HepG2 (cell line): ENCODE data around the gene EYA2. TPM values are rescaled to one million over a fixed set of nuclear protein-coding genes. Genes with fewer than 3 reads are reported as not detected.

ENCODE experiments used
- ATF1 ChIP-seq: IDR thresholded peaks from 2 replicates; pipeline ENCODE4 v1.6.1; 2016; ENCODE audit warnings: mild to moderate bottlenecking, control low read depth
- CBX2 ChIP-seq, 2 experiments: fragments of 200-600 bp in 1 of 2; sonication (generic); formaldehyde crosslinking in 1 of 2; IDR thresholded peaks; 2 replicates each; pipeline versions ENCODE4 v1.7.0 to v1.8.1; 2018 to 2022; ENCODE audit warnings: low read depth in 2 of 2, low read length in 1 of 2, mild to moderate bottlenecking in 1 of 2, missing genetic modification reagents in 1 of 2
- EP300 ChIP-seq, 3 experiments: sonication (generic) in 1 of 3; formaldehyde crosslinking in 1 of 3; IDR thresholded peaks; 2 replicates each; pipeline versions ENCODE4 v1.5.1 to v1.6.1; 2011 to 2020; ENCODE audit warnings: low read depth in 2 of 3, low read length in 2 of 3, borderline replicate concordance in 1 of 3, improper control_type of control experiment in 1 of 3, mild to moderate bottlenecking in 1 of 3, missing genetic modification reagents in 1 of 3, moderate library complexity in 1 of 3
- FLYWCH1 ChIP-seq: sonication (generic); formaldehyde crosslinking; IDR thresholded peaks from 2 replicates; pipeline ENCODE4 v1.8.1; 2023; ENCODE audit warnings: mild to moderate bottlenecking, missing genetic modification reagents
- GATAD2A ChIP-seq: IDR thresholded peaks from 2 replicates; pipeline ENCODE4 v1.6.1; 2016
- KLF9 ChIP-seq: IDR thresholded peaks from 2 replicates; pipeline ENCODE4 v1.6.1; 2016; ENCODE audit warnings: low read depth
- SNAI1 ChIP-seq: sonication (generic); formaldehyde crosslinking; IDR thresholded peaks from 2 replicates; pipeline ENCODE4 v1.5.0; 2020; ENCODE audit warnings: mild to moderate bottlenecking, missing genetic modification reagents, borderline replicate concordance
- SSRP1 ChIP-seq: IDR thresholded peaks from 2 replicates; pipeline ENCODE4 v1.6.1; 2016; ENCODE audit warnings: control low read depth
- ZFP1 ChIP-seq: IDR thresholded peaks from 2 replicates; pipeline ENCODE4 v1.6.1; 2016
- ZNF670 ChIP-seq: sonication (generic); formaldehyde crosslinking; IDR thresholded peaks from 2 replicates; pipeline ENCODE4 v1.8.0; 2022; ENCODE audit warnings: mild to moderate bottlenecking, missing genetic modification reagents, borderline replicate concordance
- ZSCAN22 ChIP-seq: sonication (generic); formaldehyde crosslinking; IDR thresholded peaks from 2 replicates; pipeline ENCODE4 v1.4.0; 2020; ENCODE audit warnings: mild to moderate bottlenecking, missing genetic modification reagents
- polyA plus RNA-seq, 8 experiments: library from polyadenylated mRNA; depleted of rRNA in 3 of 8; stranded (reverse) in 7 of 8; unstranded in 1 of 8; fragments of >200 nt; fragmentation: Illumina TruSeq in 4 of 8; extraction: Trizol in 4 of 8; gene quantifications; 2 replicates each; pipeline versions ENCODE4 v1.2.1 to v1.2.3, GENCODE V29; 2011 to 2016; ENCODE audit warnings: low read depth in 4 of 8, missing spikeins in 1 of 8, mixed read lengths in 1 of 8; ENCODE audit not compliant: insufficient read depth in 1 of 8
- total RNA-seq, 5 experiments: library from RNA; depleted of rRNA; stranded (reverse); fragments of >200 nt; fragmentation: Illumina TruSeq; extraction: Trizol; gene quantifications; 2 replicates each; pipeline ENCODE4 v1.2.3, GENCODE V29; 2016; ENCODE audit warnings: low read depth in 1 of 5
- TF ChIP-seq, protein P1 (sequence below): sonication (generic); formaldehyde crosslinking; IDR thresholded peaks from 2 replicates; pipeline ENCODE4 v1.4.0; 2020; ENCODE audit warnings: missing genetic modification reagents, mild to moderate bottlenecking, borderline replicate concordance
- TF ChIP-seq, protein P2 (sequence below): sonication (generic); formaldehyde crosslinking; IDR thresholded peaks from 2 replicates; pipeline ENCODE4 v1.5.0; 2020; ENCODE audit warnings: missing genetic modification reagents, mild to moderate bottlenecking, borderline replicate concordance
- TF ChIP-seq, protein P3 (sequence below): sonication (generic); formaldehyde crosslinking; IDR thresholded peaks from 2 replicates; pipeline ENCODE4 v1.8.1; 2022; ENCODE audit warnings: low read depth, mild to moderate bottlenecking, missing genetic modification reagents
- TF ChIP-seq, protein P4 (sequence below): sonication (generic); formaldehyde crosslinking; IDR thresholded peaks from 2 replicates; pipeline ENCODE4 v1.4.0; 2020; ENCODE audit warnings: missing genetic modification reagents
- TF ChIP-seq, protein P5 (sequence below): sonication (generic); formaldehyde crosslinking; IDR thresholded peaks from 2 replicates; pipeline ENCODE4 v1.4.0; 2020; ENCODE audit warnings: mild to moderate bottlenecking, missing genetic modification reagents
- TF ChIP-seq, protein P6 (sequence below): sonication (generic); formaldehyde crosslinking; IDR thresholded peaks from 2 replicates; pipeline ENCODE4 v1.5.0; 2020; ENCODE audit warnings: missing genetic modification reagents

Gene EYA2
- total and polyA plus RNA-seq, 2 of the 13 experiments (the other 11 are each of a cell fraction or from before 2014, with no cell fraction given) = not detected

DNA sequence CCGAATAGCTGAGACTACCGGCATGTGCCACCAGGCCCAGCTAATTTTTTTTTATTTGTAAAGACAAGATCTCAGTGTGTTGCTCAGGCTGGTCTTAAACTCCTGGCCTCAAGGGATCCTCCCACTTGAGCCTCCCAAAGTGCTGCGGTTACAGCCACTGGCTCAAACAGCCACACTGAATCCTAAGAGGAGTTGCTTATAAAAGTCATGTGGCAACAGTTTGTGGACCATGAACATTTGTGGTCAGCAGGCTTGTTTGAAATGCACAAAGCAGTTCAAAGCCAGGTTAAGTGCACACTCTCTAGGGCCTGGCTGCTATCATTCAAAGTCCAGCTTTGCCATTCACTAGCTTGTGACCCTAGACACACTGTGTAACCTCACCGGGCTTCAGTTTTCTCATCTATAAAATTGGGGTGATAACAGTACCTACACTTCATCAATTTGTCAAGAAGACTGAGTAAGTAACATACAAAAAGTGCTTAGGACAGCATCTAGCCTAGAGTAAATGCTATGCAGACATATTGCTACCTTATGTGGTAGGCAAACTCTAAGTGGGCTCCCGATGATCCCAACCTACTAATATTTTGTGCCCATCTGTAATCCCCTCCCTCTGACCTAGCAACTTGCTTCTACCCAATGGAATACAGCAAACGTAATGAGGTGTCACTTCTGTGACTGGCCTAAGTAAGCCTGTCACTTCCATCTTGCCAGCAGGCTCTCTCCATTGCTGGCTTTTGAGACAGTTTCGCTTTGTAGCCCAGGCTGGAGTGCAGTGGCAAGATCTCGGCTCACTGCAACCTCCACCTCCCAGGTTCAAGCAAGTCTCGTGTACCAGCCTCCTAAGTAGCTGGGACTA is 338.9 kb downstream of the EYA2 start (continued):
- TF ChIP-seq, protein P1, sequence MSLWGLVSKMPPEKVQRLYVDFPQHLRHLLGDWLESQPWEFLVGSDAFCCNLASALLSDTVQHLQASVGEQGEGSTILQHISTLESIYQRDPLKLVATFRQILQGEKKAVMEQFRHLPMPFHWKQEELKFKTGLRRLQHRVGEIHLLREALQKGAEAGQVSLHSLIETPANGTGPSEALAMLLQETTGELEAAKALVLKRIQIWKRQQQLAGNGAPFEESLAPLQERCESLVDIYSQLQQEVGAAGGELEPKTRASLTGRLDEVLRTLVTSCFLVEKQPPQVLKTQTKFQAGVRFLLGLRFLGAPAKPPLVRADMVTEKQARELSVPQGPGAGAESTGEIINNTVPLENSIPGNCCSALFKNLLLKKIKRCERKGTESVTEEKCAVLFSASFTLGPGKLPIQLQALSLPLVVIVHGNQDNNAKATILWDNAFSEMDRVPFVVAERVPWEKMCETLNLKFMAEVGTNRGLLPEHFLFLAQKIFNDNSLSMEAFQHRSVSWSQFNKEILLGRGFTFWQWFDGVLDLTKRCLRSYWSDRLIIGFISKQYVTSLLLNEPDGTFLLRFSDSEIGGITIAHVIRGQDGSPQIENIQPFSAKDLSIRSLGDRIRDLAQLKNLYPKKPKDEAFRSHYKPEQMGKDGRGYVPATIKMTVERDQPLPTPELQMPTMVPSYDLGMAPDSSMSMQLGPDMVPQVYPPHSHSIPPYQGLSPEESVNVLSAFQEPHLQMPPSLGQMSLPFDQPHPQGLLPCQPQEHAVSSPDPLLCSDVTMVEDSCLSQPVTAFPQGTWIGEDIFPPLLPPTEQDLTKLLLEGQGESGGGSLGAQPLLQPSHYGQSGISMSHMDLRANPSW (CRISPR knock-in tag) = no peak; the same call in 1 of the 2 replicates
- TF ChIP-seq ATF1 (peak; percentile 52; the same call in 1 of the 2 replicates), CBX2 (IDR thresholded peaks at IDR 0.05; ENCODE audit: low read depth, low read length) (no peak), CBX2 (CRISPR knock-in tag; IDR thresholded peaks at IDR 0.05; ENCODE audit: low read depth) (no peak), ZNF670 (CRISPR knock-in tag) (no peak), ZSCAN22 (CRISPR knock-in tag) (no peak), EP300 (IDR thresholded peaks at IDR 0.05; ENCODE audit: low read depth in 2 of 2, low read length in 2 of 2) (peak; percentile 93 to 97), EP300 (CRISPR knock-in tag; IDR thresholded peaks at IDR 0.05; ENCODE audit: borderline replicate concordance) (peak; percentile 95), FLYWCH1 (CRISPR knock-in tag) (no peak), SSRP1 (CRISPR knock-in tag) (peak; percentile 68; the same call in 1 of the 2 replicates), GATAD2A (CRISPR knock-in tag) (peak; percentile 93), SNAI1 (CRISPR knock-in tag) (no peak), ZFP1 (CRISPR knock-in tag) (no peak), KLF9 (CRISPR knock-in tag) (0 out of 2 replicates have a peak, but pooled peaks have one; percentile 66)
- TF ChIP-seq, protein P2, sequence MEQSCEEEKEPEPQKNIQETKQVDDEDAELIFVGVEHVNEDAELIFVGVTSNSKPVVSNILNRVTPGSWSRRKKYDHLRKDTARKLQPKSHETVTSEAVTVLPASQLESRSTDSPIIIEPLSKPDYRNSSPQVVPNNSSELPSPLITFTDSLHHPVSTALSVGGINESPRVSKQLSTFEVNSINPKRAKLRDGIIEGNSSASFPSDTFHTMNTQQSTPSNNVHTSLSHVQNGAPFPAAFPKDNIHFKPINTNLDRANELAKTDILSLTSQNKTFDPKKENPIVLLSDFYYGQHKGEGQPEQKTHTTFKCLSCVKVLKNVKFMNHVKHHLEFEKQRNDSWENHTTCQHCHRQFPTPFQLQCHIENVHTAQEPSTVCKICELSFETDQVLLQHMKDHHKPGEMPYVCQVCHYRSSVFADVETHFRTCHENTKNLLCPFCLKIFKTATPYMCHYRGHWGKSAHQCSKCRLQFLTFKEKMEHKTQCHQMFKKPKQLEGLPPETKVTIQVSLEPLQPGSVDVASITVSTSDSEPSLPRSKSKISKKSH = no peak
- TF ChIP-seq, protein P3, sequence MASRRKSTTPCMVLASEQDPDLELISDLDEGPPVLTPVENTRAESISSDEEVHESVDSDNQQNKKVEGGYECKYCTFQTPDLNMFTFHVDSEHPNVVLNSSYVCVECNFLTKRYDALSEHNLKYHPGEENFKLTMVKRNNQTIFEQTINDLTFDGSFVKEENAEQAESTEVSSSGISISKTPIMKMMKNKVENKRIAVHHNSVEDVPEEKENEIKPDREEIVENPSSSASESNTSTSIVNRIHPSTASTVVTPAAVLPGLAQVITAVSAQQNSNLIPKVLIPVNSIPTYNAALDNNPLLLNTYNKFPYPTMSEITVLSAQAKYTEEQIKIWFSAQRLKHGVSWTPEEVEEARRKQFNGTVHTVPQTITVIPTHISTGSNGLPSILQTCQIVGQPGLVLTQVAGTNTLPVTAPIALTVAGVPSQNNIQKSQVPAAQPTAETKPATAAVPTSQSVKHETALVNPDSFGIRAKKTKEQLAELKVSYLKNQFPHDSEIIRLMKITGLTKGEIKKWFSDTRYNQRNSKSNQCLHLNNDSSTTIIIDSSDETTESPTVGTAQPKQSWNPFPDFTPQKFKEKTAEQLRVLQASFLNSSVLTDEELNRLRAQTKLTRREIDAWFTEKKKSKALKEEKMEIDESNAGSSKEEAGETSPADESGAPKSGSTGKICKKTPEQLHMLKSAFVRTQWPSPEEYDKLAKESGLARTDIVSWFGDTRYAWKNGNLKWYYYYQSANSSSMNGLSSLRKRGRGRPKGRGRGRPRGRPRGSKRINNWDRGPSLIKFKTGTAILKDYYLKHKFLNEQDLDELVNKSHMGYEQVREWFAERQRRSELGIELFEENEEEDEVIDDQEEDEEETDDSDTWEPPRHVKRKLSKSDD (CRISPR knock-in tag) = peak; percentile 85
- TF ChIP-seq, protein P4, sequence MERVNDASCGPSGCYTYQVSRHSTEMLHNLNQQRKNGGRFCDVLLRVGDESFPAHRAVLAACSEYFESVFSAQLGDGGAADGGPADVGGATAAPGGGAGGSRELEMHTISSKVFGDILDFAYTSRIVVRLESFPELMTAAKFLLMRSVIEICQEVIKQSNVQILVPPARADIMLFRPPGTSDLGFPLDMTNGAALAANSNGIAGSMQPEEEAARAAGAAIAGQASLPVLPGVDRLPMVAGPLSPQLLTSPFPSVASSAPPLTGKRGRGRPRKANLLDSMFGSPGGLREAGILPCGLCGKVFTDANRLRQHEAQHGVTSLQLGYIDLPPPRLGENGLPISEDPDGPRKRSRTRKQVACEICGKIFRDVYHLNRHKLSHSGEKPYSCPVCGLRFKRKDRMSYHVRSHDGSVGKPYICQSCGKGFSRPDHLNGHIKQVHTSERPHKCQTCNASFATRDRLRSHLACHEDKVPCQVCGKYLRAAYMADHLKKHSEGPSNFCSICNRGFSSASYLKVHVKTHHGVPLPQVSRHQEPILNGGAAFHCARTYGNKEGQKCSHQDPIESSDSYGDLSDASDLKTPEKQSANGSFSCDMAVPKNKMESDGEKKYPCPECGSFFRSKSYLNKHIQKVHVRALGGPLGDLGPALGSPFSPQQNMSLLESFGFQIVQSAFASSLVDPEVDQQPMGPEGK (CRISPR knock-in tag) = peak; percentile 69
- TF ChIP-seq, protein P5, sequence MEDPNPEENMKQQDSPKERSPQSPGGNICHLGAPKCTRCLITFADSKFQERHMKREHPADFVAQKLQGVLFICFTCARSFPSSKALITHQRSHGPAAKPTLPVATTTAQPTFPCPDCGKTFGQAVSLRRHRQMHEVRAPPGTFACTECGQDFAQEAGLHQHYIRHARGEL (CRISPR knock-in tag) = no peak
- TF ChIP-seq, protein P6, sequence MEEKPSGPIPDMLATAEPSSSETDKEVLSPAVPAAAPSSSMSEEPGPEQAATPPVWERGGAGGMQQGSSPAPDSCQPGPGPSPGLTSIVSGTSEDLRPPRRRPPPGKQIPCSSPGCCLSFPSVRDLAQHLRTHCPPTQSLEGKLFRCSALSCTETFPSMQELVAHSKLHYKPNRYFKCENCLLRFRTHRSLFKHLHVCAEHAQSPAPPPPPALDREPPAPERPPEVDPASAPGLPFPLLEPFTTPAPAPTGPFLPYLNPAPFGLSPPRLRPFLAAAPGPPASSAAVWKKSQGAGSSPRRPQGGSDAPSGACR (CRISPR knock-in tag) = peak; percentile 87; the same call in 1 of the 2 replicates
